A549 (cell line): ENCODE results near the gene PNMA8B.

Experiments used
- KDM1A ChIP-seq: fragments of 200-600 bp; sonication (generic); IDR thresholded peaks from 2 replicates; pipeline ENCODE4 v1.6.1; 2016; ENCODE audit warnings: low read depth, mild to moderate bottlenecking
- POLR2AphosphoS2 ChIP-seq: conservative IDR thresholded peaks from 2 replicates; pipeline ENCODE4 v1.6.1; 2012; ENCODE audit warnings: low read length, improper control_type of control experiment, inconsistent platforms
- TF ChIP-seq, protein P1 (sequence below): IDR thresholded peaks from 2 replicates; pipeline ENCODE4 v1.6.1; 2012

DNA sequence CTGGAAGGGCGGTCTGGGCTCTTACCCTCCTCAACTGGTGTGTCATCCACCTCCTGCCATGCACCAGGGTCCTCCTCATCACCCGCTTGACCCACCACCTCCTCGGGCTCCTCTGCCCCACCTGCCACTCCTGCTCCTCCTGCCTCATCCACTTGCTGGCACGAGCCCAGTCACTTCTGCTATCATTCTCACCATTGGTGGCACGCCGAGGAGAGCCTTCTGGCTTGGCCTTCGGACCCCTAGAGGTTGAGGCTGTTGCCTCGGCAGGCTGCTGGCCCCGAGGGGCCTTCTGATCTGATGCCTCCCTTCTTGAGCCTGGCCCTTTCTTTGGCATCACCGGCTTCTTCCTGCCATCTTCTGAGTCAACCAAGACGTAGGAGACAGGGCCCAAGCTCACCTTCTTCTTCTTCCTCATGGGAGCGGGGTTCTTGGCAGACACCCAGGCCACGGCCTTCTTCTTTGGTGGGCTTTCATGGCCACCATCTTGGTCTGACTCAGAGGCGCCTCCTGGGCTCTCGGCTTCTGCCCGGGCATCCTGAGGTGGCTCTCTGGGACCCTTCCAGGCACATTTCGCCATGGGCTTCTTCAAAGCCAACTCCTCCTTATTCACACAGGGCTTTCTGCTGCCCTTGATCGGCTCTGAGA, 26.0 kb downstream of the PNMA8B start:
- TF ChIP-seq, protein P1, sequence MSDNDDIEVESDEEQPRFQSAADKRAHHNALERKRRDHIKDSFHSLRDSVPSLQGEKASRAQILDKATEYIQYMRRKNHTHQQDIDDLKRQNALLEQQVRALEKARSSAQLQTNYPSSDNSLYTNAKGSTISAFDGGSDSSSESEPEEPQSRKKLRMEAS = no peak
- TF ChIP-seq KDM1A = no peak
- no peak for TF ChIP-seq POLR2AphosphoS2
